BJ (cell line): ENCODE measurements around the gene TXNL4A. TPM values are rescaled to one million over a fixed set of nuclear protein-coding genes. Genes with fewer than 3 reads are reported as not detected.
"Not testable (repeated sequence)": the region's sequence is repeated elsewhere in the genome, so short reads cannot be mapped to it uniquely, and the experiment has no call there.

Experiments used
- CTCF ChIA-PET: fragments of 350-600 bp; formaldehyde crosslinking; extraction: SDS; loops from one replicate; lab custom pipeline; 2021; ENCODE audit warnings: antibody characterized with exemption, inconsistent platforms; lab: Yijun Ruan, JAX
- POLR2A ChIA-PET: fragments of 300-600 bp; sonication (Branson Sonifier 250); formaldehyde crosslinking; extraction: SDS; loops from one replicate; lab custom pipeline; 2021; ENCODE audit warnings: antibody characterized with exemption; lab: Charles Lee
- DNase-seq: peaks from one replicate; pipeline ENCODE4 v3.0.0-alpha.2; 2011; ENCODE audit warnings: low read depth
- H3K27me3 ChIP-seq: 2 replicates; pipeline ENCODE4 v1.6.0; 2011; ENCODE audit warnings: low read length; ENCODE audit not compliant: control insufficient read depth, insufficient read depth
- H3K36me3 ChIP-seq: 2 replicates; pipeline ENCODE4 v1.5.1; 2011; ENCODE audit warnings: low read length; ENCODE audit not compliant: control insufficient read depth, insufficient read depth
- H3K4me3 ChIP-seq: 2 replicates; pipeline ENCODE4 v1.5.1; 2011; ENCODE audit warnings: low read depth, mild to moderate bottlenecking, control low read depth, low read length
- polyA plus RNA-seq: library from polyadenylated mRNA; depleted of rRNA; stranded (reverse); fragments of >200 nt; gene quantifications from 2 replicates; pipeline ENCODE4 v1.2.3, GENCODE V29; 2011
- TF ChIP-seq, protein P1 (sequence below): IDR thresholded peaks from 2 replicates; pipeline ENCODE4 v1.5.1; 2011; ENCODE audit warnings: low read depth, mild to moderate bottlenecking, control low read depth, inconsistent platforms, low read length, moderate library complexity; ENCODE audit not compliant: insufficient read depth

TXNL4A gene
- polyA plus RNA-seq, 1 experiment = 95.8 TPM

GRCh38 chr18:79961527-79962291 lies 26.7 kb downstream of the TXNL4A start:
- H3K4me3 ChIP-seq = no peak overlapping the region
- TF ChIP-seq, protein P1, sequence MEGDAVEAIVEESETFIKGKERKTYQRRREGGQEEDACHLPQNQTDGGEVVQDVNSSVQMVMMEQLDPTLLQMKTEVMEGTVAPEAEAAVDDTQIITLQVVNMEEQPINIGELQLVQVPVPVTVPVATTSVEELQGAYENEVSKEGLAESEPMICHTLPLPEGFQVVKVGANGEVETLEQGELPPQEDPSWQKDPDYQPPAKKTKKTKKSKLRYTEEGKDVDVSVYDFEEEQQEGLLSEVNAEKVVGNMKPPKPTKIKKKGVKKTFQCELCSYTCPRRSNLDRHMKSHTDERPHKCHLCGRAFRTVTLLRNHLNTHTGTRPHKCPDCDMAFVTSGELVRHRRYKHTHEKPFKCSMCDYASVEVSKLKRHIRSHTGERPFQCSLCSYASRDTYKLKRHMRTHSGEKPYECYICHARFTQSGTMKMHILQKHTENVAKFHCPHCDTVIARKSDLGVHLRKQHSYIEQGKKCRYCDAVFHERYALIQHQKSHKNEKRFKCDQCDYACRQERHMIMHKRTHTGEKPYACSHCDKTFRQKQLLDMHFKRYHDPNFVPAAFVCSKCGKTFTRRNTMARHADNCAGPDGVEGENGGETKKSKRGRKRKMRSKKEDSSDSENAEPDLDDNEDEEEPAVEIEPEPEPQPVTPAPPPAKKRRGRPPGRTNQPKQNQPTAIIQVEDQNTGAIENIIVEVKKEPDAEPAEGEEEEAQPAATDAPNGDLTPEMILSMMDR = no peak
- no peaks in the 10 kb centered on the region for H3K27me3 ChIP-seq
- no peaks in the 10 kb centered on the region for H3K36me3 ChIP-seq
- ChIA-PET CTCF (interaction anchor here (0.6 to 1.0 kb wide), 2 partner anchors 15 to 26 kb away, joined by 3 to 5 read pairs; no protein-coding TSS in a partner anchor), POLR2A (no interaction called here)
- DNase-seq = no peak

GRCh38 chr18:79960921-79961526 lies 27.3 kb downstream of the TXNL4A start:
- no peak for DNase-seq
- ChIA-PET CTCF (interaction anchor here (1.0 kb wide), 1 partner anchor 14 kb away, joined by 5 read pairs; no protein-coding TSS in a partner anchor), POLR2A (no interaction called here)
- TF ChIP-seq, protein P1 = no peak
- Histone ChIP-seq H3K4me3 (no peak overlapping the region), H3K36me3 (no peaks in the 10 kb centered on the region), H3K27me3 (no peaks in the 10 kb centered on the region)

- H3K27me3 ChIP-seq, H3K4me3 ChIP-seq, DNase-seq, CTCF ChIA-PET, H3K36me3 ChIP-seq: not testable (repeated sequence)
- POLR2A ChIA-PET = interaction anchor here (0.7 kb wide), 2 partner anchors 12 to 25 kb away, joined by 3 read pairs; no protein-coding TSS in a partner anchor
Measured at GRCh38 chr18:79960161-79960801, 28.1 kb downstream of the TXNL4A start.

GRCh38 chr18:79958981-79959380 lies 29.4 kb downstream of the TXNL4A start:
- Histone ChIP-seq H3K4me3 (no peak overlapping the region), H3K27me3 (no peaks in the 10 kb centered on the region), H3K36me3 (no peaks in the 10 kb centered on the region)
- no peak for DNase-seq
- ChIA-PET POLR2A (no interaction called here), CTCF (no interaction called here)
- TF ChIP-seq, protein P1 = no peak

DNA sequence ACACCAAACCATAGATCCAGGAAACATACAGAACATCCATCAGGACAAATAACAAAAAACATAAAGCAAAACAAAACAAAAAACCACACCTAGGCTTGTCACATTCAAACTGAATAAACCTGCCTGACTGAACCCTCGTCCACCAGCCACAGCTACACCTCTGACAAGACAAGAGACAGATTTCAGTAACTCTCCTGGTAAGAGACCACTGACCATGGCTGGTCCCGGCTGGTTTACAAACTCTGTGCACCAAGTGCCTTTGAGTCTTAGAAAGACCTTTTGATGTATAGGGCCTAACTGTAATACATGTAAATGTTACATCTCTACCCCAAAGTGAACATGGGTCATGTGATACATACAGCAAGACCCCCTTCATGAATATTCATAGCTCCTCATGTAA lies 32.1 kb downstream of the TXNL4A start:
- TF ChIP-seq, protein P1 = no peak
- Histone ChIP-seq H3K4me3 (no peak overlapping the region), H3K27me3 (no peaks in the 10 kb centered on the region), H3K36me3 (no peaks in the 10 kb centered on the region; the same call in 1 of the 2 replicates)
- DNase-seq = no peak
- ChIA-PET POLR2A (no interaction called here), CTCF (no interaction called here)
